Measurements from ENCODE around the gene PLXNB2.

The PLXNB2 gene

GRCh38 chr22:50260434-50260800 lies 47.0 kb downstream of the PLXNB2 start:
- Histone ChIP-seq H3K4me3 (peak overlapping the region in 6 of 7 experiments; percentile 27 to 42 (median 32)), H3K27ac (peak overlapping the region in 5 of 21 experiments; percentile 17 to 57 (median 40))

GRCh38 chr22:50259302-50259701 lies 48.1 kb downstream of the PLXNB2 start:
- H3K4me3 ChIP-seq, result no peak overlapping the region
- no peak overlapping the region for H3K27ac ChIP-seq

- H3K4me3 ChIP-seq, result no peak overlapping the region
- H3K27ac ChIP-seq, result no peak overlapping the region
Measured at GRCh38 chr22:50258361-50259292, 48.8 kb downstream of the PLXNB2 start.

DNA sequence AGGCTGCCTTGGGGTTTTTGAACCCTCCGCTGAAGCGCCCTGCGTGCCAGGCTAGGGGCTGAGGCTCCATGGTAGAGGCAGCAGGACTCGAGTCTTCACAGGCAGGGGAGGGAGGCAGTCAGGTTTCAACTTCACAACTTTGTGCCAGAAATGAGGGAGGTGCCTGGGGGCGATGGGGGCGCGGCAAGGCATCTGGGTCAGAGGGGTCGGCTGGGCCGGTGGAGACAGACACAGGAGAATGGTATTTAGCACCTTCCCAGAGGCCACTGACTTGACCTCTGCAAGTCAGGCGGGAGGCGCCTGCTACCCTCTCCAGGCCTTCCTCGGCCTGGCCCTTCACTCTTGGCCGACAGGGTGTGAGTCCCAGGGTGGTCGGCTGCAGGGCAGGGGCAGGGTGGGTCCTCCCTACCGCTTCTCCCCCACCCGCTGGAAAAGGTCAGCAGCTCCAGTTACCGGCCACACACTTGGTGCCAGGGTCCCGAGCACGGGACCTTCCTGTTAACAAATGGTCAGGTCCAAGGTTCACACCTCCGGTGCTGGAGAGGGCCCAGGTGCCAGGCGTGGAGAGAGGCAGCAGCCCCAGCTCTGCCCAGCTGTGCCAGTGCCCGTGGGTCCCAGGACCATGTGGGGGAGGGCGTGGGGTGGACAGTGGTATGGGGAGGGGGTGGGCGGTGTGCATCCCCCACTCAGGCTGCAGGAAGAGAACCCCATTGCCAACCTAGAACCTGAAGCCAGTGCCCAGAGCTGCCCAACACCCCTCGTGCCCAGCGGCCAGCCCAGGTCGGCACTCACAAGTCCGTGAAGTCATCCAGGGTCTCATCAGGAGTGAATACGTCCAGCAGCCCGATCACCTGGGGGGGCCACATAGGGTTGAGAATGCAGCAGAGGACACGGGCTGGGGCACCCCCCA lies 49.7 kb downstream of the PLXNB2 start:
- no peak overlapping the region for H3K27ac ChIP-seq

DNA sequence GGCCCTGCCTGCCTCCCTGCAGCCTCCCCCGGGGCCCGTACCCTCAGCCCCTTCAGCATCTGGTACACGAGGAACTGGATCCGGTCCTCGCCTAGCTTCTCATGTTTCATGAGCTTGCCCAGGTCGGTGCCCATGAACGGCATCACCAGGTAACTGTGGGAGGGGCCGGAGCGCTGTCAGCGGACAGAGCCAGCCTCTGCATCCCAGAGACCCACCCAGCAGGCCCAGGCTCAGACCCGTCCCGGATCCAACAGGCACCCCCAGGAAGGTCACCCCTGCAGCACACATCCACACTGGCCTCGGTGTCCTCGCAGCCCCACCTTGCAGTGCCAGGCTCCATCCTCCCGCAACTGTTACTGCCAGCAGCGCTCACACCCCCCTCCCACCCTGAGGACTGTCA lies 50.4 kb downstream of the PLXNB2 start:
- Histone ChIP-seq H3K4me3 (no peak overlapping the region), H3K27ac (no peak overlapping the region)

More for the DNA sequence above, 49.7 kb downstream of the PLXNB2 start:
- no peak overlapping the region for H3K4me3 ChIP-seq

- Histone ChIP-seq H3K4me3 (no peak overlapping the region), H3K27ac (no peak overlapping the region)
Measured at GRCh38 chr22:50256258-50256862, 51.1 kb downstream of the PLXNB2 start.

DNA sequence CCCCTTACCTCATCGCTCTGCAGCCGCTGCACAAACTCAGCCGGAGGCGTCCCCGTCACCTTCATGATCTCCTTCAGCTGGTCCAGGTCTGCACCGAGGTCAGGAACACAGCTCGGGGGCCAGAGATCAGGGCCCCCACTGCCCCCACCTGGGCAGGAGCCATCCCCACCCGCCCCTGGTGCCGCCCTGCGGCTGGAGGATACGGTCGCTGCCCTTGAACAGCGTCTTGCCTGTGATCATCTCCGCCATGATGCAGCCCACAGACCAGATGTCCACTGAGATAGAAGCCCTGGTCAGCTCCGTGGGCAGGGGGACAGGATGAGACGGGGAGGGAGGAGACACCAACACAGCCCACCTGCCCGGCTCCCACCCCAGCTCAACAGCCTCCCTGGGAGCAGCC lies 51.8 kb downstream of the PLXNB2 start:
- H3K4me3 ChIP-seq, result no peak overlapping the region
- H3K27ac ChIP-seq, result no peak overlapping the region

- no peak overlapping the region for H3K4me3 ChIP-seq
- H3K27ac ChIP-seq, result no peak overlapping the region
Measured at GRCh38 chr22:50255099-50255498, 52.3 kb downstream of the PLXNB2 start.

DNA sequence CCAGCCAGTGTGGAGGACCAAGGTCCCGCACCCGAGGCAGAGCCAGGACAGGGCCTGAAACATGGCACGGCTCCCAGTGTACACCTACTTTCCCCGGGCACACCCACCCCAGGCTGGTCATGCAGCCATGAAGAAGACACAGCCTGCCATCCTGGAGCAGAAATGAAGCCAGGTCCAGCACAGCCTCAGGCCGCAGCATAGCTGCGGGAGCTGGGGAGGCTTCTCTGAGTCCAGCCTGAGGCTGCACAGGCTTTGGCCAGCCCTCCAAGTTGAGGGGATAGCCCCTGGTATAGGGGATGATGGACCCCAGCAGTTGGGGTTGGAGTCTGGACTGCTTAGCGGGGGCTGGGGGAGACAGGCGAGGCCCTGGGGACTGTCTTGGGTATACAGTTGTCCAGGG lies 53.5 kb downstream of the PLXNB2 start:
- Histone ChIP-seq H3K27ac (no peak overlapping the region), H3K4me3 (no peak overlapping the region)

- H3K4me3 ChIP-seq, result no peak overlapping the region
- no peak overlapping the region for H3K27ac ChIP-seq
Measured at GRCh38 chr22:50253046-50253915, 54.2 kb downstream of the PLXNB2 start.

- H3K4me3 ChIP-seq, result peak overlapping the region in 2 of 7 experiments; percentile 65 to 79
- H3K27ac ChIP-seq, result peak overlapping the region in 12 of 21 experiments; percentile 67 to 89 (median 80)
Measured at GRCh38 chr22:50252082-50253045, 55.1 kb downstream of the PLXNB2 start.

DNA sequence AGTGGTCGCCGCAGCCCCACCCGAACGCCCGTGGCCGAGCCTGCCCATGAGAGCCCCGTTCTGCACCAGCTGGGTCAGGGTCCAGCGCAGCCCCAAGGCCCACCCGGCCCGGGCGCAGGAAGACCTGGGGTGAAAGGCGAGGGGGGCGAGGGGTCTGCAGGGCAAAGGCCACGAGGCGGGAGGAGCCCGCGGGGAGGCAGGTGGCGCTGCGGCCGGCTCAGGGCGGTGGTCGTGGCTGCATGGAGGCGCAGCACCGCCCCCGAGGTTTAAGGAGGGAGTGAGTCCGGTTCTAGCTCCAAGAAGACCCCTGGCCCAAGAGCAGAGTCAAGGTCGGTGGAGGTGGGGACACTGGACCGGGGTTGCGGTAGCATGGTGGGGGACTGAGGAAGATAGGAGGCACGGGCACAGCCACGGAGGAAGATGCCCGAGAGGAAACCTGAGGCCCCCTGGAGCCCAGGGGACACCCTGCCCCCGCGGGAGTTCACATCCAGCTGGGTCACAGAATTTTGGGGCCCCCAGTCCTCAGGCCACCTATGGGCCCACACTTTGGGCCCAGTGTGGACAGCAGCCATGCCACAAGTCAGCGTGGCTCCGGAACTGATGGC lies 55.9 kb downstream of the PLXNB2 start:
- peak overlapping the region in 19 of 21 experiments; percentile 9 to 91 (median 80) for H3K27ac ChIP-seq
- H3K4me3 ChIP-seq, result peak overlapping the region; percentile 51 to 79 (median 65)

GRCh38 chr22:50250555-50251476 lies 56.6 kb downstream of the PLXNB2 start, which contains the start of gene HDAC10:
Gene HDAC10 (minus strand): TSS chr22:50251265. CDS start chr22:50251032, 233 bp downstream.
- peak within 1 kb of the TSS in 20 of 21 experiments; percentile 45 to 91 (median 78) for H3K27ac ChIP-seq

GRCh38 chr22:50250249-50250554 lies 57.2 kb downstream of the PLXNB2 start:
- H3K4me3 ChIP-seq, result peak overlapping the region; percentile 51 to 79 (median 65)
- H3K27ac ChIP-seq, result peak overlapping the region in 13 of 21 experiments; percentile 45 to 91 (median 81)

More at GRCh38 chr22:50250555-50251476, 56.6 kb downstream of the PLXNB2 start, which contains the start of gene HDAC10:
- peak within 1 kb of the TSS; percentile 51 to 79 (median 65) for H3K4me3 ChIP-seq

- Histone ChIP-seq H3K27ac (peak overlapping the region in 2 of 21 experiments; percentile 84 to 91), H3K4me3 (peak overlapping the region in 3 of 7 experiments; percentile 51 to 72 (median 64))
Measured at GRCh38 chr22:50249341-50250248, 57.9 kb downstream of the PLXNB2 start.
